Amniotic epithelial cell (primary cell): ENCODE results near the gene RNF34.
A peak's percentile ranks its signal among the peaks of the same experiment; 100 is the strongest.
"Not testable (repeated sequence)": the region's sequence is repeated elsewhere in the genome, so short reads cannot be mapped to it uniquely, and the experiment has no call there.

Experiments used
- DNase-seq: peaks from one replicate; pipeline ENCODE4 v3.0.0-alpha.2; 2010; ENCODE audit warnings: low read depth

The RNF34 gene, protein sequence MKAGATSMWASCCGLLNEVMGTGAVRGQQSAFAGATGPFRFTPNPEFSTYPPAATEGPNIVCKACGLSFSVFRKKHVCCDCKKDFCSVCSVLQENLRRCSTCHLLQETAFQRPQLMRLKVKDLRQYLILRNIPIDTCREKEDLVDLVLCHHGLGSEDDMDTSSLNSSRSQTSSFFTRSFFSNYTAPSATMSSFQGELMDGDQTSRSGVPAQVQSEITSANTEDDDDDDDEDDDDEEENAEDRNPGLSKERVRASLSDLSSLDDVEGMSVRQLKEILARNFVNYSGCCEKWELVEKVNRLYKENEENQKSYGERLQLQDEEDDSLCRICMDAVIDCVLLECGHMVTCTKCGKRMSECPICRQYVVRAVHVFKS

DNA sequence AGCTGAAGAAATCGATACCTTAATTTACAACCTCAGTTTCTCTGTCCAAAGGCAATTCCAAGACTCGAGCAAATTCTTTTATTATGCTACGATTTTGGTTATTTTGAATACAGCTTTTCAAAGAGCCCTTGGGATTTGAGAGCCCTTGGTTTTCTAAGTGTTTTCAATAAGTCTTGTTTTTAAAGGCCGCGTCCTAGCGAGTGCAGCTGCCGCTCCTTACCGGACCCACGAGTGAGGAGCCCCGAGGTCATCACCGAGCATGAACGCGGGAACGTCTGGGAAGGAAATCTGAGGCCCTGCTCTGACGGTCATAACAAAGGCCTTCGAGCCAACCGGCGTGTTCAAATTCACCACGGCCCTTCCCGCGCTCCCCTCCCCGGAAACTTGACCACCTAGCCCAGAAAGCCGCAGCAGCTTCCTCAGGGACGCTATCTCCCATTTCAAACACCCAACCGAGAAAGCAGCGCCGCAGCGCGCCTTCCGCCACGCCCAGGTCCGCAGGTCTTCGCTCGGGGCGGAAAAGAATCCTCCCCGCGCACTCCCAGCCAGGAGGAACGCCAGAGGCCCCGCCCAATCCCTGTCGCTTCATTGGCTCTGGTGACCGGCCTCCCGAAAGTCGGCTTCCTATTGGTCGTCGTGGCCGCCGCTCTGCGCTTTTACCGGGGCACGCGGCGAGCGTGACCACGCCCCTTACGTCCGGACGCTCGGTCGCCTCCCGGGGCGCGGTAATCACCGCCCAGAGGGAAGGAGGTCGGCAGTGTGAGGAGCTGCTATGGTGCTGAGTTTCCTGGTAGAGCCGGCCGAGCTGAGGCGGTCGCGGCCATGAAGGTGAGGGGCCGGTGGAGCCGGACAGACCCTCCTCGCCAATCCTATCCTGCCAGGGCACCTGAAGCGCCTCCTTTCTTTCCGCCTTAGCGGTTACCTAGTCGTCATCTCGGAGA is at the start of gene RNF34:
Gene RNF34 (plus strand): TSS at position 728 of the 941 bp plus-strand sequence. CDS start 95 bp downstream, at position 823.
- peak; percentile 97 for DNase-seq

DNA sequence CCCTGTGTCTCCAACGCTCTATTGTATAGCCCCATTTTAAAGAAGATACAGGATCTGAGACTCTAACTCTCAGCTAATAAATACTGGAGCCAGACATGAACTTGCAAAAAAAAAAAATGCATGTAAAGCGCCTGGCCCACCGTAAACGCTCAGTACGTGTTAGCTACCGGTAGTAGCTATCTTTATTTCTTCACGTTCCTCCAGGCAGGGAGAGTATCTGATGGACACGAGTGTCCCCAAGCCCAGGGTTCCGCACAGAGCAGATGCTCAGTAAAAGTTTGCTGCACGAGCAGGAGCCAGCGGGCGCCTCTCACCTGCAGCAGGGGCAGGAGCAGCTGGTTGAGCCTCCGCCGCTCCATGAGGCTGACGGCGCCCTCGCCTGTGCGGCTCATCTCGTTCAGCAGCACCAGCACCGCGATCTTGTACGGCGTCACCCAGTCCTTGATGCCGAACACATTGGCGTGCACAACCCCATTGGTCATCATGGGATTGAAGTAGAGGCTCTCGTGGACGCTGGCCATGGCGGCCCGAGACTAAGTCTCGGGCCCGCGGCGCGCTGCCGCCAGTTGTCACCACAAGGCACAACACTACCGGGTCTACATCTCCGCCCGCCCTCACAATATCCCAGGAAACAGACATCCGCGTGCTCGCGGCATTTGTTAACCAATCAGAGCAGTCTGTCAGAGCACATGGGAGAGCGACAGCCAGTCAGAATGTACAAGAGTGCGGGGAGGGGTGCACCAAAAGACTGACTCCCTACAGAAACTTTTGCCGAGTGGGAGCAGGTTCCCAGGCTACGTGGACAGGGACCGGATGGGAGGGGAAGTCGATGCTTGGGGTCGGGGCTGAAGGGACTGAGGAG is 47.9 kb upstream of the RNF34 start, which contains the start of gene ANAPC5:
Gene ANAPC5 (minus strand): TSS at position 592 of the 862 bp plus-strand sequence. CDS start 71 bp downstream, at position 521.
- DNase-seq, result peak; percentile 99

DNA sequence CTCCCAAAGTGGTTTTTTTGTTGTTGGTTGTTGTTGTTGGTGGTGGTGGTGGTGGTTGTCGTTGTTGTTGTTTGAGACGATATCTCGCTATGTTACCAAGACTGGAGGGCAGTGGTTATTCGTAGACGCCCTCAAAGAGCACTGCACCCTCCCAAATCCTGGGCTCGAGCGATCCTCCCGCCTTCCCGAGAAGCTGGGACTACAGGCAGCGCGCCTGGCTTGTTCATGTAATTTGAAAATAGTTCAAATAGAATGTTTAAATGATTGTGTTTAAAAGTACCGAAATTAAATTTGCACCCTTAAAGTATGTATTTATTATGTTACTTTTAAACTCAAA is 47.3 kb upstream of the RNF34 start:
- no peak for DNase-seq

DNA sequence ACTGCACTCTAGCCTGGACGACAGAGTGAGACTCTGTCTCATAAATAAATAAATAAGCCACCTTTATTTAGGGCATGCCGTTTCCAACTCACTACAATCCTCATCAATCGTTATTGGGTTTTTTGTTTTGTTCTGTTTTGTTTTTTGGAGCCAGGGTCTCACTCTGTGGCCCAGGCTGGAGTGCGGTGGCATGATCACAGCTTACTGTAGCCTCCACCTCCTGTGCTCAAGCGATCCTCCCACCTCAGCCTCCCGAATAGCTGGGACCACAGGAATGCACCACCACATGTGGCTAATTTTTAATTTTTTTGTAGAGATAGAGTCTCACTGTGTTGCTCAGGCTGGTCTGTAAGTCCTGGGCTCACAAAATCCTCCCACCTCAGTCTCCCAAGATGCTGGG is 44.1 kb upstream of the RNF34 start:
- DNase-seq, result no peak

DNA sequence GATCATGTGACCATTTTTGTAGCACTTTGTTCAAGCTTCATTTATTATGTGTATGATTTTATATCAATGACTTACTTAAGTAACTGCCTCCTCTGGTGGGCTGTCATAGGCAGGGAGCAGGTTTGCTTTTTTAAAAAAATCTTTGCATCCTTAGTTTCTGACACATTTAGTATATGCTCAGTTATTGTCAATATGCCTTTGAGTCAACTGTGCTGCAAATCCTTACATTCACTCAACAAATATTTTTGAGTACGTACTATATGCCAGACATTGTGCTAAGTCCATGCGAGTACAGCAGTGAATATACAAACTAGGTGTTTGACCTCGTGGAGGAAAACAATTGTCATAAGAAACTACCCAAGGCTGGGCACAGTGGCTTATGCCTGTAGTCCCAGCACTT is 43.3 kb upstream of the RNF34 start:
- DNase-seq, result no peak

DNA sequence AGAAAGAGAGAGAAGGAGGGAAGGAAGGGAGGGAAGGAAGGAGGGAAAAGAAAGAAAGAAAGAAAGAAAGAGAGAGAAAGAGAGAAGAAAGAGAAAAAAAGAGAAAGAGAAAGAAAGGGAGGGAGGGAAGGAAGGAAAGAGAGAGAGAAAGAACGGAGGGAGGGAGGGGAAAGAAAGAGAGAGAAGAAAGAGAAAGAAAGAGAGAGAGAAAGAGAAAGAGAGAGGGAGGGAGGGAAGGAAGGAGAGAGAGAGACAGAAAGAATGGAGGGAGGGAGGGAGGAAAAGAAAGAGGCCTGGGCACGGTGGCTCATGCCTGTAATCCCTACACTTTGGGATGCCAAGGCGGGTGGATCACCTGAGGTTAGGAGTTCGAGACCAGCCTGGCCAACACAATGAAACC is 42.6 kb upstream of the RNF34 start:
- no peak for DNase-seq

DNA sequence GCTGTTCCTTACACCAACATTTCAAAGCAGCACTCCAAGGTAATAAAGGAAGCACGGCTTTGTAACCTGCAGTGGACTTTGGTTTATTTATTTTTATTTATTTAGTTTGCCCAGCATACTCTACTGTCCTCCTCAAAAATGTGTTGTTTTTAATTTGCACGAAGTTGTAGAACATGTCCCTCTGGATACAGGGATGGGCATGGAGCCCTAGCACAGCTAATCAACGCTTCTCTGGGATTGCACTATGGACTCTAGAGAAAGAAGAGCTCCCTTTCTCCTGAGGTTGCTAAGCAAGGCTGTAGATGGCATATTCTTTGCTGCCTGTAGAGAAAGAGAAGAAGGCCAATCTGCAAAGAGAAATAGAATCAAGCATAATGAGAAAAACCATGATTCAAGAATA is 41.8 kb upstream of the RNF34 start:
- no peak for DNase-seq

DNA sequence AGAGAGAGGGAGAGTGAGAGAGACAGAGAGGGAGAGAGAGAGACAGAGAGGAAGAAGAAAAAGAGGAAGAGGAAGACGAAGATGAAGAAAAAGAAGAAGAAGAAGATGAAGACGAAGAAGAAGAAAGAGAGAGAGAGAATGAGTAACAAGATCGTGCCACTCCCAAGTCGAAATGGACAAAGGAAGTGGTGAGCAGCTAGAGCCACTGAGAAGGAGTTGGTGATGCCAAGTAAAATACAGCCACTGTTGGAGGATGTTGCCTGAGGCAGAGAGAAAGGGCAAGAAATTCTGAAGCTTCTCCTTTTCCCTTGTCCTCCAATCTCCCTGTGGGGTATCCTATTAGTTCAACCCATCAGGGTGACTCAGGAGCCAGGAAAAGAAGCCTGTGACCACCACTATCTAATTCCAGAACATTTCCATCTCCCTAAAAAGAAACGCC is 35.2 kb upstream of the RNF34 start:
- no peak for DNase-seq

DNA sequence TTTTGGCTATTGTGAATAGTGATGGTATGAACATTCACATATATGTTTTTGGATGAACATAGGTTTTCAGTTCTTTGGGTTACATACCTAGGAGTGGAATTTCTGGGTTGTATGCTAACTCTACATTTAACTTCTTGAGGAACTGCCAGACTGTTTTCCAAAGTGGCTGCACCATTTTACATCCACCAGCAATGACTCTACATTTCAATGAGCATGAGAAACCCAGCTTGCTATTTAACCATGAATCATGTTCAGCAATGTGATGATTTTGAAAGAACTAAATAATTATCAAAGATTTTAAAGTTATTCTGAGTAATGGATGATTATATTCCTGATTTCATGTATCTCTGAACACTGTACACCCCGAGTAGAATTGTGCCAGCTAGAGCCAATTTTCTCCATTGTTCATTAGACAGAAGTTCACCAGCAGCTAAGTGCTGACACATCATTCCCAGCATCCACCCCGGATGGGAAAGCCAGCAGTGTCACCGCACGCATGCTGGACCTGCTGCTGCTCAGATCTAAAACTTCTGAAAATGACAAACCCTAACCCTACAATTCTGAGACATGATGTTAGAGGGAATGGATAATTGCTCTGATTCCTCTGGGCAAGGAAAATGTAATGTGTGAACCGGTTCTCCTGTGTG is 34.4 kb upstream of the RNF34 start:
- DNase-seq, result no peak

DNA sequence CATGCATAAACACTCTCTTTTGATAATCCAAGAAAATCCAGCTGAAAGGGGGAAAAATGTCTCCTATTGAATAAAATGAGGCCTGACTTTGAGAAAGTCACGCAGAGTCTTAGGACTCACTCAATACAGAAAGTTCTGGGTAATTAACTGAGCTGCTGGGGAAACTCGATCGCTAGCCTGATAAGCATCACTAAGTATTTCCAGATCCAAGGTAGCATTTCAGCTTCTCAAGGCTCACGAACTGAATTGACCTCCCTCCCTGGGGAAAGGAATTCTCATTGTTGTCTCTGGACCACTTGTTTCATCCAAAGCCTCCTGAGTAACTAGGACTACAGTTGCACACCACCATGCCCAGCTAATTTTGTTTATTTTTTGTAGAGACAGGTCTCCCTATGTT is 33.9 kb upstream of the RNF34 start:
- DNase-seq, result no peak

DNA sequence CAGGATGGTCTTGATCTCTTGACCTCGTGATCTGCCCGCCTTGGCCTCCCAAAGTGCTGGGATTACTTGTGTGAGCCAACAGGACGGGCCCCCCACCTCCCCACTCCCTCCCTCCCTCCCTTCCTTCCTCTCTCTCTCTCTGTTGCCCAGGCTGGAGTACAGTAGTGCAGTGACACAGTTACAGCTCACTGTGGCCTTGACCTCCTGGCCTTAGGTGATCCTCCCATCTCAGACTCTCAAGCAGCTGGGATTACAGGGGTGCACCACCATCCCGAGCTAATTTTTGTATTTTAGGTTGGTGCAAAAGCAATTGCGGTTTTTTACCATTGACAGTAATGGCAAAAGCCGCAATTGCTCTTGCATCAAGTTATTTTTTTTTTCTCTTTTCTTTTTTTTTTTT is 28.5 kb upstream of the RNF34 start:
- no peak for DNase-seq

DNA sequence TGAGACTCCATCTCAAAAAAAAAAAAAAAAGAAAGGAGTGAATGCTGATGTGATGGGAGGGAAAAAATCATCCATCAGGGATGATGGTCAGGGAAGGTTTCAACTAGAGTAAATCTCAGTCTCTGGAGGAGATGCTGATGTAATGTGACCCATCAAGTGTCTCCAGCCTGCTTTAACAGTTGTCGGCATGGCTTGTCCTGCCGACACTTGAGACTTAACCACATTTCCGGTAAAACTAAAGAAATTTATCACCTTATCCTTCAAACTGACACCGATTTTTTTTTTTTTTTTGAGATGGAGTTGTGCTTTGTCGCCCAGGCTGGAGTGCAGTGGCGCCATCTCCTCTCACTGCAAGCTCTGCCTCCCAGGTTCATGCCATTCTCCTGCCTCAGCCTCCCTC is 26.2 kb upstream of the RNF34 start:
- no peak for DNase-seq

DNA sequence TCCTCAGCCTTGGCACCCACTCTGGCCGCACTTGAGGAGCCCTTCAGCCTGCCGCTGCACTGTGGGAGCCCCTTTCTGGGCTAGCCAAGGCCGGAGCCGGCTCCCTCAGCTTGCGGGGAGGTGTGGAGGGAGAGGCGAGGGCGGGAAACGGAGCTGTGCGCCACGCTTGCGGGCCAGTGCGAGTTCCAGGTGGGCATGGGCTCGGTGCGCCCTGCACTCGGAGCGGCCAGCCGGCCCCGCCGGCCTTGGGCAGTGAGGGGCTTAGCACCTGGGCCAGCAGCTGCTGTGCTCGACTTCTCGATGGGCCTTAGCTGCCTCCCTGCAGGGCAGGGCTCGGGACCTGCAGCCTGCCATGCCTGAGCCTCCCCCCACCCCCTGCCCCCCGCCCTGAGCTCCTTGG is 25.6 kb upstream of the RNF34 start:
- not testable (repeated sequence) for DNase-seq

DNA sequence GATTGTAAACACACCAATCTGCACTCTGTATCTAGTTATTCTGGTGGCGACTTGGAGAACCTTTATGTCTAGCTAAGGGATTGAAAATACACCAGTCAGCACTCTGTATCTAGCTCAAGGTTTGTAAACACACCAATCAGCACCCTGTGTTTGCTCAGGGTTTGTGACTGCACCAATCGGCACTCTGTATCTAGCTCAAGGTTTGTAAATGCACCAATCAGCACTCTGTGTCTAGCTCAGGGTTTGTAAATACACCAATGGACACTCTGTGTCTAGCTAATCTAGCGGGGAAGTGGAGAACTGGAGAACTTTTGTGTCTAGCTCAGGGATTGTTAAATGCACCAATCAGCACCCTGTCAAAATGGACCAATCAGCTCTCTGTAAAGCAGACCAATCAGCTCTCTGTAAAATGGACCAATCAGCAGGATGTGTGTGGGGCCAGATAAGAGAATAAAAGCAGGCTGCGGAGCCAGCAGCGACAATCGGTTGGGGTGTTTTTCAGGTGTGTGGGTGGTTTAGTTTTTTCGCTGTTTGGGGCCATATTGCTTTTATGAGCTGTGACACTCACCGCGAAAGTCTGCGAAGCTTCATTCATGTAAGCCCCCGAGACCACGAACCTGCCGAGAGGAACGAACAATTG is 24.9 kb upstream of the RNF34 start:
- DNase-seq, result not testable (repeated sequence)

DNA sequence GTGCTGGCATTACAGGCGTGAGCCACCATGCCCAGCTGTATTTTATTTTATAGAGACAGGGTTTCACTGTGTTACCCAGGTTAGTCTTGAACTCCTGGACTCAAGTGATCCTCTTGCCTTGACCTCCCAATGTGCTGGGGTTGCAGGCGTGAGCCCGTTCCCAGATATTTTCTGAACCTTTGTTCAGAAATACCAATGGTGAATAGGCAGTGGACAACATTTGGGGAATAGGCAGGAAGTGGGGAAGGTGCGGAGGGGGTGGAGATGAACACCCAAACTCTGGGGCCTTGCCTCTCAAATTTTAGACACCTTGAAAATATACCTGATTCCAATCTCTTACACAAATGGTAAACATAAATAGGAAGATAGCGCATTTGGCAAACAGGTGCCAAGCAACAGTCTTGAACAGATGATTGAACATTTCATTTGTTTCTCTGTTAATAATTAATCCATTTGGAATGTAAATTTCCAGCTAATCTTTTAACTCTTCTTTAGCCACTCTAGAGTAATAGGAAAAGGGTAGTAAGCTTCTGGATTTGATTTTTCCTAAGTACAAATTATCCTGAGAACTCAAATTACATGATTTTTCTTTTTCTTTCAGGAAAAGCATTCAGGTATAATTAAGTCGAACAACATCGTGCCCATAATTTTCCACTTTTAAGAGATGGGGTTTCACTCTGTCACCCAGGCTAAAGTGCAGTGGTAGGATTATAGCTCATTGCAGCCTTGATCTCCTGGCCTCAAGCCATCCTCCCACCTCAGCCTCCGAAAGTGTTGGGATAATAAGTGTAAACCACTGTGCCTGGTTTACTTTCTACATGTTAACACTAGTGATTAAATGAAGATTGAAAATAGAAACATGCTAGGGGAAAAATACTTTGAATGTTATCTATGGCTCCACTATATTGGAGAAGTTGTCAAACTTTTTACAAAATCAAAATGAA is 22.9 kb upstream of the RNF34 start:
- no peak for DNase-seq

DNA sequence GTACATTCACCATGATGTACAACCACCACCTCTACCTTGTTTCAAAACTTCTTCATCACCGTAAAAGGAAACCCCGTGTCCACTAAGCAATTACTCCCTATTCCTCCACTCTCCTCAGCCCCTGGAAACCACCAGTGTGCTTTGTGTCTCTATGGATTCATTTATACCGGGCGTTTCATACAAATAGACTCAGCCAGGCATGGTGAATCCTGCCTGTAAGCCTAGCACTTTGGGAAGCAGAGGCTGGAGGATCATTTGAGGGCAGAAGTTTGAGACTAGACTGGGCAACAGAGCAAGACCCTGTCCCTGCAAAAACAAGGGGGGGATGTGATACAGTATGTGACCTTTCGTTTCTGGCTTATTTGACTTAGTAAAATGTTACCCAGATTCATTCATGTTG is 21.2 kb upstream of the RNF34 start:
- DNase-seq, result no peak

DNA sequence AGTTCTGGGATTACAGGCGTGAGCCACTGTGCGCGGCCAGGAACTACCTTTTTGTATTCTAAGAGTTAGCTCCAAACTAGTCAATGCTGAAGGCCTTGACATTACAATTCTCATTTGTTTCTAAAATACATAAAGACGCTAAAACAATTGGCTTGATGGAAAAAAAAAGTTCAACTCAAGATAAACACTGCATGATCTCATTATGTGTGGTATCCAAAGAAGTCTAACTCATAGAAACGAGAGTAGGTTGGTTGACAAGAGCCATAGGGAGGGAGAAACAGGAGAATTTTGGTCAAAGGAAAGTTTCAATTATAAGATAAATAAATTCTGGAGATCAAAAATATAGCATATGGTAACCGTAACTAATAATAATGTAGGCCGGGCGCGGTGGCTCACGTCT is 20.0 kb upstream of the RNF34 start:
- DNase-seq, result no peak

DNA sequence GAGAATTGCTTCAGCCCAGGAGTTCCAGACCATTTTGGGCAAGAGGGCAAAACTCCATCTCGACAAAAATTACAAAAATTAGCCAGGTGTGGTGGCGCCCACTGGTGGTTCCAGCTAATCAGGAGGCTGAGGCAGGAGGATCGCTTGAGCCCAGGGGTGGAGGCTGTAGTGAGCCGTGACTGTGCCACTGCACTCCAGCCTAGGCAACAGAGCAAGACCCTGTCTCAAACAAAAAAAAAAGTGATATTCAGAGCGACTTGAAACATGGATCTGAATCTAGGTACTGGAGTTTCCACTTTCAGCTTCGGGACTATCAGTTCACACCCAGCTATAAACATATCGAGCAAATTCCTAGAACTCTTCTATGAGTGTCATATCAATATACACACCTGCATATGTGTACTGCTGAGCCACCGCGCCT is 16.3 kb upstream of the RNF34 start:
- DNase-seq, result no peak

DNA sequence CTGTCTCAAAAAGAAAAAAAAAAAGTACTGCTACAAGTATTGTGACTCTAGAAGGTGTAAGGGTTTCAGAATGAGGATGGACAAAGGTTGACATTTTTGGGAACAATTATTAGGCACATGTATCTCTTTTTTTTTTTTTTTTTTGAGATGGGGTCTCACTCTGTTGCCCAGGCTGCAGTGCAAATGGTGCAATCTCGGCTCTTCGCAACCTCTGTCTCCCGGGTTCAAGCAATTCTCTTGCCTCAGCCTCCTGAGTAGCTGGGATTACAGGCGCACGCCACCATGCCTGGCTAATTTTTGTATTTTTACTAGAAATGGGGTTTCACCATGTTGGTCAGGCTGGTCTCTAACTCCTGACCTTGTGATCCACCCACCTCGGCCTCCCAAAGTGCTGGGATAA is 15.0 kb upstream of the RNF34 start:
- DNase-seq, result not testable (repeated sequence)

DNA sequence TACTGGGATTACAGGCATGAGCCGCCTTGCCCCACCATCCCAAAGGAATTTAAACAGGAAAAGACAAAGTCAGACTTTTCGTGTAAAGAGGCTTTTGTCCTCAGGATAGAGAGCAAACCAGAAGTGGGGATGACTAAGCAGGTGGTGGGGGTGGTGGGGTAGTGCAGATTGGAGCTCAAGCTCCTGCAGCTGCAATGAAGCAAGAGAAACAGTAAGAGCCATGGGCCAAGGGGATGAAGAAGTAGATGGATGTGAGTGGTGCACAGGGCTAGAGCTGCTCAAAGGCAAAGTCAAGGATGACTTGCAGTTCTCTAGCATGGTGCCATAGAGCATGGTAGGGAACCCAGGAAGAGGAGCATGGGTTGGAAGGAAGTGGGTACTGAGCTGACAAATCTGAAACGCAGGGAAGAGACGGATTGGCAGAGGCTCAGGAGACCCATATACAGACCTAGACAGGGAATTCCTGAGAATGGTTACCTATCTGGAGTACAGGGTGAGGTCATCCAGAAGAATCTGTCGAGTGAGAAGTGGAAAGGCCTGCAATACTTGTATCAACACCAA is 11.4 kb upstream of the RNF34 start:
- DNase-seq, result peak; percentile 66
